Measurements from ENCODE around the gene UNC13D. TPM values are rescaled to one million over a fixed set of nuclear protein-coding genes. Genes with fewer than 3 reads are reported as not detected.

The UNC13D gene
- total and polyA plus RNA-seq, 2 of the 4 experiments (the other 2 are of a cell fraction) = under 0.01 to 0.31 TPM

- no TSS peak for BruUV-seq (replicated peaks)
- WGBS, 2 experiments (ENCODE audit: extremely low coverage in 2 of 2, insufficient read length in 1 of 2) = 93% methylated on average over 5 of the region's 16 CpGs; no CpG with 5 or more reads in 1 of the 2 experiments
- H2BK5ac ChIP-seq (ENCODE audit: low read depth, low read length, poor library complexity, severe bottlenecking) = no peak overlapping the region
- no peaks in the 10 kb centered on the region for H3K9me3 ChIP-seq (ENCODE audit: control insufficient read depth, insufficient read depth, low read length)
- H3K14ac ChIP-seq (replicated peaks; ENCODE audit: low read depth, low read length) = no peak overlapping the region
- H4K8ac ChIP-seq (ENCODE audit: low read depth in 2 of 2, low read length in 2 of 2) = no peak overlapping the region
- no peak for ATAC-seq (ENCODE audit: low read depth)
- no peak for TF ChIP-seq FOS (IDR thresholded peaks at IDR 0.05; ENCODE audit: low read depth, low read length)
- no peak for TF ChIP-seq USF2 (IDR thresholded peaks at IDR 0.05; ENCODE audit: low read depth, low read length)
- no peak for TF ChIP-seq NFE2L2 (IDR thresholded peaks at IDR 0.05; ENCODE audit: low read depth, low read length)
- no peak for TF ChIP-seq POLR2A (IDR thresholded peaks at IDR 0.05; ENCODE audit: low read depth, low read length)
- TF ChIP-seq MXI1 (IDR thresholded peaks at IDR 0.05; ENCODE audit: borderline replicate concordance, low read depth, low read length) = no peak
- no peak for TF ChIP-seq SMC3 (IDR thresholded peaks at IDR 0.05; ENCODE audit: low read depth, low read length)
- TF ChIP-seq RCOR1 (IDR thresholded peaks at IDR 0.05; ENCODE audit: insufficient replicate concordance, low read length) = no peak
- TF ChIP-seq MAFK (IDR thresholded peaks at IDR 0.05; ENCODE audit: low read depth, low read length) = no peak
- no peak for TF ChIP-seq CTCF (conservative IDR thresholded peaks at IDR 0.05; ENCODE audit: low read depth, low read length)
- no peak for TF ChIP-seq RAD21 (IDR thresholded peaks at IDR 0.05; ENCODE audit: low read length)
- TF ChIP-seq CEBPB (IDR thresholded peaks at IDR 0.05; ENCODE audit: low read depth, low read length) = no peak
- no peak for TF ChIP-seq ELK1 (IDR thresholded peaks at IDR 0.05; ENCODE audit: borderline replicate concordance, low read depth, low read length)
- TF ChIP-seq RFX5 (IDR thresholded peaks at IDR 0.05; ENCODE audit: low read depth, low read length) = no peak
- TF ChIP-seq BHLHE40 (IDR thresholded peaks at IDR 0.05; ENCODE audit: low read depth, low read length) = no peak
- TF ChIP-seq MAZ (IDR thresholded peaks at IDR 0.05; ENCODE audit: borderline replicate concordance, low read depth, low read length) = no peak
- in situ Hi-C loops (cut with MboI; ENCODE audit: low sequenced_read_pairs) = no loop called here
- H3K56ac ChIP-seq (ENCODE audit: extremely low read depth, insufficient read depth, low read length) = no peak overlapping the region
- no peak overlapping the region for H3K27ac ChIP-seq (ENCODE audit: insufficient read depth, low read length)
- DNase-seq = no peak
- ChIA-PET CTCF (no interaction called here), POLR2A (ENCODE audit: unreplicated experiment) (no interaction called here)
- H3K18ac ChIP-seq (ENCODE audit: low read depth, low read length) = no peak overlapping the region
- H3K4me3 ChIP-seq (ENCODE audit: insufficient read depth, low read depth, low read length) = no peak overlapping the region
- H3K9ac ChIP-seq (ENCODE audit: low read depth, low read length) = no peak overlapping the region
- H2AK9ac ChIP-seq (replicated peaks; ENCODE audit: low read depth, low read length, poor library complexity) = no peak overlapping the region
- H4K5ac ChIP-seq (ENCODE audit: low read depth, low read length) = no peak overlapping the region
- H4K91ac ChIP-seq (ENCODE audit: insufficient read depth, low read depth, low read length) = no peak overlapping the region
- H3K36me3 ChIP-seq (ENCODE audit: control insufficient read depth, insufficient read depth, low read length) = peaks cover 74% of the 10 kb centered on the region
- peaks cover 5 to 15% of the 10 kb centered on the region in 2 experiments; a peak in 3 of 4 replicates for H3K79me1 ChIP-seq (ENCODE audit: low read depth in 1 of 2, low read length in 2 of 2)
- H3K27me3 ChIP-seq (ENCODE audit: control insufficient read depth, insufficient read depth, low read length) = no peaks in the 10 kb centered on the region
- dilution Hi-C loops (cut with HindIII; ENCODE audit: low sequenced_read_pairs, unreplicated experiment) = no loop called here
- H3K4me2 ChIP-seq (ENCODE audit: low read depth, low read length) = no peak overlapping the region
- H2AK5ac ChIP-seq (ENCODE audit: low read depth, low read length) = no peak overlapping the region
- no peak overlapping the region for H2AFZ ChIP-seq (replicated peaks; ENCODE audit: low read length, poor library complexity)
- no peak overlapping the region for H2BK20ac ChIP-seq (ENCODE audit: low read depth, low read length)
- no peak overlapping the region for H3K4ac ChIP-seq (ENCODE audit: low read depth, low read length)
- H3K4me1 ChIP-seq (ENCODE audit: control insufficient read depth, insufficient read depth, low read length) = peaks cover 4% of the 10 kb centered on the region
- no peaks in the 10 kb centered on the region for H4K20me1 ChIP-seq (ENCODE audit: insufficient read depth, low read length)
- H3K9me1 ChIP-seq (ENCODE audit: insufficient read depth, low read length) = peaks cover 7% of the 10 kb centered on the region; the same call in 1 of the 2 replicates
- intact Hi-C loops (cut with micrococcal nuclease) = no loop called here
- no peak overlapping the region for H3K23ac ChIP-seq (ENCODE audit: low read depth, low read length)
- H2BK120ac ChIP-seq (ENCODE audit: low read depth, low read length) = no peak overlapping the region
- no peak overlapping the region for H2BK15ac ChIP-seq (ENCODE audit: low read depth, low read length)
Measured at GRCh38 chr17:75819678-75820077, 24.5 kb downstream of the UNC13D start.

Data from IMR-90 (cell line).